Nephron (organoid): ENCODE results near the gene PXT1.

ENCODE experiments used
- H3K27ac Mint-ChIP-seq, 3 experiments: 2 replicates each; pipeline ENCODE4 v1.8.0; 2020; ENCODE audit warnings: mixed read lengths in 3 of 3, mild to moderate bottlenecking in 2 of 3, moderate library complexity in 1 of 3
- H3K27me3 Mint-ChIP-seq: 2 replicates; pipeline ENCODE4 v1.8.0; 2021; ENCODE audit warnings: low read depth, mild to moderate bottlenecking, moderate library complexity, mixed read lengths
- H3K36me3 Mint-ChIP-seq: 2 replicates; pipeline ENCODE4 v1.8.0; 2020; ENCODE audit warnings: low read depth, mixed read lengths
- H3K4me1 Mint-ChIP-seq: 2 replicates; pipeline ENCODE4 v1.8.0; 2020; ENCODE audit warnings: mixed read lengths
- H3K4me3 Mint-ChIP-seq, 3 experiments: 2 replicates each; pipeline ENCODE4 v1.8.0; 2020; ENCODE audit warnings: mild to moderate bottlenecking in 3 of 3, mixed read lengths in 3 of 3, moderate library complexity in 2 of 3
- H3K9me3 Mint-ChIP-seq: 2 replicates; pipeline ENCODE4 v1.8.0; 2020; ENCODE audit warnings: mixed read lengths
- TF ChIP-seq, protein P1 (sequence below), 3 experiments: fragments of 200-600 bp; sonication (generic); IDR thresholded peaks; one replicate each; pipeline ENCODE4 v1.5.0; 2021; ENCODE audit warnings: antibody characterized with exemption in 3 of 3; ENCODE audit not compliant: unreplicated experiment in 3 of 3

PXT1 gene

DNA sequence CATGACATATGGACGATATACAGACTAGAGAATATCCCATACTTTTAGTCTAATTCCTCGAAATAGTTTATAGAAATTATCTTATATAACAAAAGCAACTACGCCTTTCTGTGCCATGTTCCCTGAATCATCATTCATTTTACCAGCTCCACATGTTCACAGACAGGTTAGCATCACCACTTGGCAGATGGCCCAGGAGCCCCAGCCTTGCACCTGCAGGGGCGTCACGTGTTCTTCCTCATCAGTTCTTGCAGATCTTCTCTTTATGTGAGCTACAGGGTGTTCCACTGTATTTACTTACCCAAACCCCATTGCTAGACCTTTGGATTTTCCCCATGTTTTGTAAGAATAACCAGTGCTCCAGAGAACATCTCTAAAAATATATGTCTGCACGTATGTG lies 93.4 kb downstream of the PXT1 start:
- H3K4me1 Mint-ChIP-seq, result peaks cover 37% of the 10 kb centered on the region

GRCh38 chr6:36347621-36348020 lies 95.0 kb downstream of the PXT1 start:
- Mint-ChIP-seq H3K27ac (no peak overlapping the region), H3K4me3 (no peak overlapping the region), H3K36me3 (no peaks in the 10 kb centered on the region), H3K9me3 (no peaks in the 10 kb centered on the region), H3K4me1 (peaks cover 31% of the 10 kb centered on the region), H3K27me3 (peaks cover 12% of the 10 kb centered on the region)
- TF ChIP-seq, protein P1, sequence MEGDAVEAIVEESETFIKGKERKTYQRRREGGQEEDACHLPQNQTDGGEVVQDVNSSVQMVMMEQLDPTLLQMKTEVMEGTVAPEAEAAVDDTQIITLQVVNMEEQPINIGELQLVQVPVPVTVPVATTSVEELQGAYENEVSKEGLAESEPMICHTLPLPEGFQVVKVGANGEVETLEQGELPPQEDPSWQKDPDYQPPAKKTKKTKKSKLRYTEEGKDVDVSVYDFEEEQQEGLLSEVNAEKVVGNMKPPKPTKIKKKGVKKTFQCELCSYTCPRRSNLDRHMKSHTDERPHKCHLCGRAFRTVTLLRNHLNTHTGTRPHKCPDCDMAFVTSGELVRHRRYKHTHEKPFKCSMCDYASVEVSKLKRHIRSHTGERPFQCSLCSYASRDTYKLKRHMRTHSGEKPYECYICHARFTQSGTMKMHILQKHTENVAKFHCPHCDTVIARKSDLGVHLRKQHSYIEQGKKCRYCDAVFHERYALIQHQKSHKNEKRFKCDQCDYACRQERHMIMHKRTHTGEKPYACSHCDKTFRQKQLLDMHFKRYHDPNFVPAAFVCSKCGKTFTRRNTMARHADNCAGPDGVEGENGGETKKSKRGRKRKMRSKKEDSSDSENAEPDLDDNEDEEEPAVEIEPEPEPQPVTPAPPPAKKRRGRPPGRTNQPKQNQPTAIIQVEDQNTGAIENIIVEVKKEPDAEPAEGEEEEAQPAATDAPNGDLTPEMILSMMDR (IDR thresholded peaks at IDR 0.05; ENCODE audit: unreplicated experiment in 3 of 3), result no peak

More for the DNA sequence above, 93.4 kb downstream of the PXT1 start:
- TF ChIP-seq, protein P1 (IDR thresholded peaks at IDR 0.05; ENCODE audit: unreplicated experiment in 3 of 3), result no peak
- H3K27ac Mint-ChIP-seq, result peak overlapping the region in 1 of 3 experiments; percentile 95
- H3K36me3 Mint-ChIP-seq, result peaks cover 4% of the 10 kb centered on the region
- H3K9me3 Mint-ChIP-seq, result peaks cover 7% of the 10 kb centered on the region
- H3K4me3 Mint-ChIP-seq, result no peak overlapping the region
- H3K27me3 Mint-ChIP-seq, result peaks cover 12% of the 10 kb centered on the region

GRCh38 chr6:36346486-36347273 lies 96.0 kb downstream of the PXT1 start:
- no peaks in the 10 kb centered on the region for H3K36me3 Mint-ChIP-seq
- H3K27me3 Mint-ChIP-seq, result peaks cover 18% of the 10 kb centered on the region
- no peaks in the 10 kb centered on the region for H3K9me3 Mint-ChIP-seq
- H3K27ac Mint-ChIP-seq, result peak overlapping the region in 1 of 3 experiments; percentile 85
- peaks cover 30% of the 10 kb centered on the region for H3K4me1 Mint-ChIP-seq
- TF ChIP-seq, protein P1 (IDR thresholded peaks at IDR 0.05; ENCODE audit: unreplicated experiment in 3 of 3), result no peak
- H3K4me3 Mint-ChIP-seq, result no peak overlapping the region

- Mint-ChIP-seq H3K36me3 (no peaks in the 10 kb centered on the region), H3K27me3 (peaks cover 20% of the 10 kb centered on the region), H3K27ac (peak overlapping the region in 1 of 3 experiments; percentile 85), H3K4me3 (no peak overlapping the region), H3K9me3 (no peaks in the 10 kb centered on the region), H3K4me1 (peaks cover 24% of the 10 kb centered on the region)
- TF ChIP-seq, protein P1 (IDR thresholded peaks at IDR 0.05; ENCODE audit: unreplicated experiment in 3 of 3), result no peak
Measured at GRCh38 chr6:36345681-36346466, 96.8 kb downstream of the PXT1 start.

DNA sequence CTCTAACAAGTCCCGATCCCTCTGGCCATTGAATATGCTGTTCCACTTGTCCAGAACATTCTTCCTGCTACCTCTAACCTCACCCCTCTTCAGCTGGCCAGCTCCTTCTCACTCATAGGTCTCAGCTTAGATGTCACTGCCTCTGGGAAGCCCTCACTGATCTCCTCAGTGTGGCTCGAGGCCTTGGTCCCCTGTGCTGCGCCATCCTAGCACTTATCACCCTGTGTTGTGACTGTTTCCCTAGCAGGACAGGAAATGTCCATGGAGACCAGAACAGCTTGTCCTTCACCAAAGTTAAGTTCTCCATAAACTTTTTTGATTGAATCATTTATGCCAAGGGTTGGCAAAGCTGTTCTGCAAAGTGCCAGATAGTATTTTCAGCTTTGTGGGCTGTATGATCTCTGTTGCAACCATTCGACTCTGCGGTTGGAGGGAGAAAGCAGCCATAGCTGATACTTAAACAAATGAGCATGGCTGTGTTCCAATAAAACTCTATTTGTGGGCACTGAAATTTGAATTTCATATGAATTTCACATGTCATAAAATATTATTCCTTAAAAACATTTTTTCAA lies 99.5 kb downstream of the PXT1 start:
- Mint-ChIP-seq H3K27ac (no peak overlapping the region), H3K4me1 (peaks cover 33% of the 10 kb centered on the region), H3K36me3 (no peaks in the 10 kb centered on the region), H3K4me3 (no peak overlapping the region), H3K27me3 (peaks cover 40% of the 10 kb centered on the region), H3K9me3 (no peaks in the 10 kb centered on the region)
- TF ChIP-seq, protein P1 (IDR thresholded peaks at IDR 0.05; ENCODE audit: unreplicated experiment in 3 of 3), result no peak
